ENCODE data around the gene SCAF8. TPM values are rescaled to one million over a fixed set of nuclear protein-coding genes. Genes with fewer than 3 reads are reported as not detected.

The SCAF8 gene
- total and polyA plus RNA-seq, 9 donors, result 27.2 to 43.2 (median 34.3) TPM

- no peak overlapping the region for H3K27ac ChIP-seq (ENCODE audit: low read length)
- no peaks in the 10 kb centered on the region for H3K27me3 ChIP-seq (ENCODE audit: control insufficient read depth, insufficient read depth, low read length)
- H3K4me3 ChIP-seq (ENCODE audit: low read length), result no peak overlapping the region
- DNase-seq, result no peak
- WGBS (ENCODE audit: insufficient coverage), result 91% methylated on average over 1 of the region's 2 CpGs
- H3K4me1 ChIP-seq (ENCODE audit: control insufficient read depth, insufficient read depth, low read length), result no peaks in the 10 kb centered on the region
- no peaks in the 10 kb centered on the region for H3K36me3 ChIP-seq (ENCODE audit: control insufficient read depth, insufficient read depth, low read length)
- H3K9me3 ChIP-seq (replicated peaks; ENCODE audit: control insufficient read depth, low read depth, low read length), result no peaks in the 10 kb centered on the region
Observed at GRCh38 chr6:154745243-154745642, 12.0 kb downstream of the SCAF8 start.

GRCh38 chr6:154749341-154749740 is 16.1 kb downstream of the SCAF8 start:
- Histone ChIP-seq H3K36me3 (ENCODE audit: control insufficient read depth, insufficient read depth, low read length) (peaks cover 3% of the 10 kb centered on the region), H3K4me1 (ENCODE audit: control insufficient read depth, insufficient read depth, low read length) (no peaks in the 10 kb centered on the region)

GRCh38 chr6:154751011-154751800 is 18.0 kb downstream of the SCAF8 start:
- no peak for DNase-seq
- no peak overlapping the region for H3K4me3 ChIP-seq (ENCODE audit: low read length)
- no peak overlapping the region for H3K27ac ChIP-seq (ENCODE audit: low read length)
- H3K36me3 ChIP-seq (ENCODE audit: control insufficient read depth, insufficient read depth, low read length), result peaks cover 3% of the 10 kb centered on the region
- H3K27me3 ChIP-seq (ENCODE audit: control insufficient read depth, insufficient read depth, low read length), result no peaks in the 10 kb centered on the region
- WGBS (ENCODE audit: insufficient coverage), result 100% methylated on average over 2 of the region's 13 CpGs
- H3K4me1 ChIP-seq (ENCODE audit: control insufficient read depth, insufficient read depth, low read length), result no peaks in the 10 kb centered on the region
- no peaks in the 10 kb centered on the region for H3K9me3 ChIP-seq (replicated peaks; ENCODE audit: control insufficient read depth, low read depth, low read length)

More at GRCh38 chr6:154749341-154749740, 16.1 kb downstream of the SCAF8 start:
- no peak for DNase-seq
- no peak overlapping the region for H3K27ac ChIP-seq (ENCODE audit: low read length)
- WGBS (ENCODE audit: insufficient coverage), result 80% methylated on average over 1 of the region's 3 CpGs
- H3K4me3 ChIP-seq (ENCODE audit: low read length), result no peak overlapping the region
- no peaks in the 10 kb centered on the region for H3K27me3 ChIP-seq (ENCODE audit: control insufficient read depth, insufficient read depth, low read length)
- no peaks in the 10 kb centered on the region for H3K9me3 ChIP-seq (replicated peaks; ENCODE audit: control insufficient read depth, low read depth, low read length)

GRCh38 chr6:154752022-154752421 is 18.8 kb downstream of the SCAF8 start:
- H3K4me1 ChIP-seq (ENCODE audit: control insufficient read depth, insufficient read depth, low read length), result no peaks in the 10 kb centered on the region
- no peak overlapping the region for H3K27ac ChIP-seq (ENCODE audit: low read length)
- no peaks in the 10 kb centered on the region for H3K9me3 ChIP-seq (replicated peaks; ENCODE audit: control insufficient read depth, low read depth, low read length)

GRCh38 chr6:154754152-154754551 is 20.9 kb downstream of the SCAF8 start:
- H3K27ac ChIP-seq (ENCODE audit: low read length), result no peak overlapping the region
- no CpG with 5 or more reads among the region's 4 CpGs for WGBS (ENCODE audit: insufficient coverage)
- H3K36me3 ChIP-seq (ENCODE audit: control insufficient read depth, insufficient read depth, low read length), result peaks cover 3% of the 10 kb centered on the region
- H3K27me3 ChIP-seq (ENCODE audit: control insufficient read depth, insufficient read depth, low read length), result no peaks in the 10 kb centered on the region
- no peak overlapping the region for H3K4me3 ChIP-seq (ENCODE audit: low read length)
- DNase-seq, result no peak
- no peaks in the 10 kb centered on the region for H3K4me1 ChIP-seq (ENCODE audit: control insufficient read depth, insufficient read depth, low read length)
- H3K9me3 ChIP-seq (replicated peaks; ENCODE audit: control insufficient read depth, low read depth, low read length), result no peaks in the 10 kb centered on the region

More at GRCh38 chr6:154752022-154752421, 18.8 kb downstream of the SCAF8 start:
- Histone ChIP-seq H3K4me3 (ENCODE audit: low read length) (no peak overlapping the region), H3K27me3 (ENCODE audit: control insufficient read depth, insufficient read depth, low read length) (no peaks in the 10 kb centered on the region), H3K36me3 (ENCODE audit: control insufficient read depth, insufficient read depth, low read length) (peaks cover 3% of the 10 kb centered on the region)
- WGBS (ENCODE audit: insufficient coverage), result no CpG with 5 or more reads among the region's 1 CpG
- no peak for DNase-seq

GRCh38 chr6:154757352-154758050 is 24.3 kb downstream of the SCAF8 start:
- H3K4me1 ChIP-seq (ENCODE audit: control insufficient read depth, insufficient read depth, low read length), result no peaks in the 10 kb centered on the region
- H3K36me3 ChIP-seq (ENCODE audit: control insufficient read depth, insufficient read depth, low read length), result peaks cover 6% of the 10 kb centered on the region
- DNase-seq, result no peak
- whole genome bisulfite sequencing (ENCODE audit: insufficient coverage), result no CpG with 5 or more reads among the region's 3 CpGs
- no peaks in the 10 kb centered on the region for H3K27me3 ChIP-seq (ENCODE audit: control insufficient read depth, insufficient read depth, low read length)
- no peak overlapping the region for H3K27ac ChIP-seq (ENCODE audit: low read length)
- no peak overlapping the region for H3K4me3 ChIP-seq (ENCODE audit: low read length)
- peaks cover 2% of the 10 kb centered on the region for H3K9me3 ChIP-seq (replicated peaks; ENCODE audit: control insufficient read depth, low read depth, low read length)

GRCh38 chr6:154758125-154758524 is 24.9 kb downstream of the SCAF8 start:
- Histone ChIP-seq H3K36me3 (ENCODE audit: control insufficient read depth, insufficient read depth, low read length) (peaks cover 6% of the 10 kb centered on the region), H3K27me3 (ENCODE audit: control insufficient read depth, insufficient read depth, low read length) (no peaks in the 10 kb centered on the region), H3K9me3 (replicated peaks; ENCODE audit: control insufficient read depth, low read depth, low read length) (peaks cover 2% of the 10 kb centered on the region), H3K27ac (ENCODE audit: low read length) (no peak overlapping the region), H3K4me1 (ENCODE audit: control insufficient read depth, insufficient read depth, low read length) (no peaks in the 10 kb centered on the region), H3K4me3 (ENCODE audit: low read length) (no peak overlapping the region)
- DNase-seq, result no peak
- 83% methylated on average over 2 of the region's 6 CpGs for WGBS (ENCODE audit: insufficient coverage)

GRCh38 chr6:154763650-154764049 is 30.4 kb downstream of the SCAF8 start:
- peaks cover 3% of the 10 kb centered on the region for H3K36me3 ChIP-seq (ENCODE audit: control insufficient read depth, insufficient read depth, low read length)
- no peak for DNase-seq
- H3K4me1 ChIP-seq (ENCODE audit: control insufficient read depth, insufficient read depth, low read length), result peaks cover 10% of the 10 kb centered on the region
- H3K9me3 ChIP-seq (replicated peaks; ENCODE audit: control insufficient read depth, low read depth, low read length), result peaks cover 2% of the 10 kb centered on the region
- H3K27me3 ChIP-seq (ENCODE audit: control insufficient read depth, insufficient read depth, low read length), result no peaks in the 10 kb centered on the region
- WGBS (ENCODE audit: insufficient coverage), result no CpG with 5 or more reads among the region's 1 CpG
- no peak overlapping the region for H3K4me3 ChIP-seq (ENCODE audit: low read length)
- H3K27ac ChIP-seq (ENCODE audit: low read length), result no peak overlapping the region

GRCh38 chr6:154765273-154765672 is 32.1 kb downstream of the SCAF8 start:
- peaks cover 10% of the 10 kb centered on the region for H3K4me1 ChIP-seq (ENCODE audit: control insufficient read depth, insufficient read depth, low read length)

GRCh38 chr6:154766288-154766687 is 33.1 kb downstream of the SCAF8 start:
- Histone ChIP-seq H3K27ac (ENCODE audit: low read length) (peak overlapping the region; percentile 3), H3K4me1 (ENCODE audit: control insufficient read depth, insufficient read depth, low read length) (peaks cover 10% of the 10 kb centered on the region)
- 57% methylated on average over 2 of the region's 3 CpGs for WGBS (ENCODE audit: insufficient coverage)

More at GRCh38 chr6:154765273-154765672, 32.1 kb downstream of the SCAF8 start:
- no peak overlapping the region for H3K4me3 ChIP-seq (ENCODE audit: low read length)
- H3K36me3 ChIP-seq (ENCODE audit: control insufficient read depth, insufficient read depth, low read length), result peaks cover 3% of the 10 kb centered on the region
- H3K27ac ChIP-seq (ENCODE audit: low read length), result no peak overlapping the region
- no peak for DNase-seq
- no CpG with 5 or more reads among the region's 1 CpG for WGBS (ENCODE audit: insufficient coverage)
- H3K27me3 ChIP-seq (ENCODE audit: control insufficient read depth, insufficient read depth, low read length), result no peaks in the 10 kb centered on the region
- H3K9me3 ChIP-seq (replicated peaks; ENCODE audit: control insufficient read depth, low read depth, low read length), result peaks cover 2% of the 10 kb centered on the region

More at GRCh38 chr6:154766288-154766687, 33.1 kb downstream of the SCAF8 start:
- no peaks in the 10 kb centered on the region for H3K27me3 ChIP-seq (ENCODE audit: control insufficient read depth, insufficient read depth, low read length)
- no peak overlapping the region for H3K4me3 ChIP-seq (ENCODE audit: low read length)
- DNase-seq, result peak; percentile 16
- peaks cover 3% of the 10 kb centered on the region for H3K36me3 ChIP-seq (ENCODE audit: control insufficient read depth, insufficient read depth, low read length)
- peaks cover 2% of the 10 kb centered on the region for H3K9me3 ChIP-seq (replicated peaks; ENCODE audit: control insufficient read depth, low read depth, low read length)

Data from muscle of leg (tissue), 11 donors.